ENCODE results near the gene OTOG.

- TF ChIP-seq POLR2A (IDR thresholded peaks at IDR 0.05; ENCODE audit: extremely low read depth, insufficient read length), result no peak
- TF ChIP-seq CTCF (IDR thresholded peaks at IDR 0.05; ENCODE audit: low read depth, low read length), result no peak
These were observed 36.4 kb upstream of the OTOG start for GRCh38 chr11:17510507-17511206.

Data from NB4 (cell line).